ENCODE measurements around the gene EFR3B. TPM values are rescaled to one million over a fixed set of nuclear protein-coding genes. Genes with fewer than 3 reads are reported as not detected.
A peak's percentile ranks its signal among the peaks of the same experiment; 100 is the strongest.
"Not testable (repeated sequence)": the region's sequence is repeated elsewhere in the genome, so short reads cannot be mapped to it uniquely, and the experiment has no call there.

Gene EFR3B
- total RNA-seq, 2 donors from 2014 or later = not detected

GRCh38 chr2:25161055-25161781 lies 119.3 kb downstream of the EFR3B start:
- peak; percentile 12 to 35 (median 26) for DNase-seq
- peak overlapping the region; percentile 70 for H3K4me3 Mint-ChIP-seq
- peaks cover 3% of the 10 kb centered on the region for H3K27me3 Mint-ChIP-seq
- peak; percentile 67 for ATAC-seq
- H3K27ac Mint-ChIP-seq = no peak overlapping the region
- H3K4me1 Mint-ChIP-seq = peaks cover 16% of the 10 kb centered on the region
- H3K9me3 ChIP-seq (ENCODE audit: control insufficient read depth, low read length, poor library complexity, severe bottlenecking) = no peaks in the 10 kb centered on the region
- H3K36me3 Mint-ChIP-seq (ENCODE audit: low read depth) = no peaks in the 10 kb centered on the region

GRCh38 chr2:25162061-25162460 lies 120.2 kb downstream of the EFR3B start:
- not testable (repeated sequence) for H3K9me3 ChIP-seq (ENCODE audit: control insufficient read depth, low read length, poor library complexity, severe bottlenecking); ATAC-seq; H3K36me3 Mint-ChIP-seq (ENCODE audit: low read depth); DNase-seq
- peaks cover 21% of the 10 kb centered on the region for H3K4me1 Mint-ChIP-seq
- H3K27me3 Mint-ChIP-seq = peaks cover 12% of the 10 kb centered on the region
- peak overlapping the region; percentile 9 for H3K27ac Mint-ChIP-seq
- H3K4me3 Mint-ChIP-seq = peak overlapping the region; percentile 70

GRCh38 chr2:25164561-25164960 lies 122.7 kb downstream of the EFR3B start:
- ATAC-seq = no peak
- H3K36me3 Mint-ChIP-seq (ENCODE audit: low read depth) = no peaks in the 10 kb centered on the region
- H3K4me3 Mint-ChIP-seq = no peak overlapping the region
- peak overlapping the region; percentile 29 for H3K27ac Mint-ChIP-seq
- H3K4me1 Mint-ChIP-seq = peaks cover 26% of the 10 kb centered on the region
- H3K9me3 ChIP-seq (ENCODE audit: control insufficient read depth, low read length, poor library complexity, severe bottlenecking) = no peaks in the 10 kb centered on the region
- no peak for DNase-seq
- H3K27me3 Mint-ChIP-seq = peaks cover 32% of the 10 kb centered on the region

GRCh38 chr2:25165992-25166875 lies 124.4 kb downstream of the EFR3B start:
- Mint-ChIP-seq H3K4me1 (peaks cover 23% of the 10 kb centered on the region), H3K4me3 (peak overlapping the region; percentile 36), H3K27ac (no peak overlapping the region), H3K27me3 (peaks cover 47% of the 10 kb centered on the region), H3K36me3 (ENCODE audit: low read depth) (peaks cover 2% of the 10 kb centered on the region)
- H3K9me3 ChIP-seq (ENCODE audit: control insufficient read depth, low read length, poor library complexity, severe bottlenecking) = no peaks in the 10 kb centered on the region
- peak; percentile 77 for ATAC-seq
- peak in 1 of 3 donors; percentile 26 for DNase-seq

- peak within 1 kb of the TSS; percentile 82 for H3K4me3 Mint-ChIP-seq
- DNase-seq = no peak
- no peaks in the 10 kb centered on the region for H3K9me3 ChIP-seq (ENCODE audit: control insufficient read depth, low read length, poor library complexity, severe bottlenecking)
- H3K4me1 Mint-ChIP-seq = peaks cover 23% of the 10 kb centered on the region
- H3K27me3 Mint-ChIP-seq = peaks cover 57% of the 10 kb centered on the region
- peak; percentile 66 for ATAC-seq
- no peak within 1 kb of the TSS for H3K27ac Mint-ChIP-seq
- H3K36me3 Mint-ChIP-seq (ENCODE audit: low read depth) = peaks cover 2% of the 10 kb centered on the region
Measured at GRCh38 chr2:25168256-25169072, 126.6 kb downstream of the EFR3B start, which contains the start of gene POMC. Gene POMC (minus strand): TSS chr2:25168580. CDS start chr2:25164772, 3,808 bp downstream.

- H3K36me3 Mint-ChIP-seq (ENCODE audit: low read depth) = peaks cover 2% of the 10 kb centered on the region
- DNase-seq (no peak), ATAC-seq (no peak)
- H3K9me3 ChIP-seq (ENCODE audit: control insufficient read depth, low read length, poor library complexity, severe bottlenecking) = no peaks in the 10 kb centered on the region
- H3K27ac Mint-ChIP-seq = no peak overlapping the region
- peaks cover 62% of the 10 kb centered on the region for H3K27me3 Mint-ChIP-seq
- peaks cover 25% of the 10 kb centered on the region for H3K4me1 Mint-ChIP-seq
- H3K4me3 Mint-ChIP-seq = peak overlapping the region; percentile 82
Measured at GRCh38 chr2:25169073-25169470, 127.2 kb downstream of the EFR3B start.

- DNase-seq (no peak), ATAC-seq (no peak)
- no peaks in the 10 kb centered on the region for H3K9me3 ChIP-seq (ENCODE audit: control insufficient read depth, low read length, poor library complexity, severe bottlenecking)
- Mint-ChIP-seq H3K4me1 (peaks cover 22% of the 10 kb centered on the region), H3K27me3 (peaks cover 69% of the 10 kb centered on the region), H3K36me3 (ENCODE audit: low read depth) (peaks cover 2% of the 10 kb centered on the region), H3K4me3 (no peak overlapping the region), H3K27ac (no peak overlapping the region)
Measured at GRCh38 chr2:25170888-25171287, 129.0 kb downstream of the EFR3B start.

GRCh38 chr2:25173719-25174118 lies 131.8 kb downstream of the EFR3B start:
- DNase-seq (no peak), ATAC-seq (no peak)
- no peaks in the 10 kb centered on the region for H3K9me3 ChIP-seq (ENCODE audit: control insufficient read depth, low read length, poor library complexity, severe bottlenecking)
- H3K36me3 Mint-ChIP-seq (ENCODE audit: low read depth) = peaks cover 5% of the 10 kb centered on the region
- H3K4me3 Mint-ChIP-seq = no peak overlapping the region
- no peak overlapping the region for H3K27ac Mint-ChIP-seq
- peaks cover 13% of the 10 kb centered on the region for H3K4me1 Mint-ChIP-seq
- peaks cover 62% of the 10 kb centered on the region for H3K27me3 Mint-ChIP-seq

- peaks cover 12% of the 10 kb centered on the region for H3K4me1 Mint-ChIP-seq
- no peak overlapping the region for H3K4me3 Mint-ChIP-seq
- H3K27ac Mint-ChIP-seq = no peak overlapping the region
- H3K9me3 ChIP-seq (ENCODE audit: control insufficient read depth, low read length, poor library complexity, severe bottlenecking) = no peaks in the 10 kb centered on the region
- H3K27me3 Mint-ChIP-seq = peaks cover 60% of the 10 kb centered on the region
- H3K36me3 Mint-ChIP-seq (ENCODE audit: low read depth) = peaks cover 5% of the 10 kb centered on the region
- ATAC-seq = no peak
- DNase-seq = no peak
Measured at GRCh38 chr2:25174192-25174861, 132.5 kb downstream of the EFR3B start.

- no peaks in the 10 kb centered on the region for H3K9me3 ChIP-seq (ENCODE audit: control insufficient read depth, low read length, poor library complexity, severe bottlenecking)
- peaks cover 3% of the 10 kb centered on the region for H3K36me3 Mint-ChIP-seq (ENCODE audit: low read depth)
- DNase-seq (no peak), ATAC-seq (no peak)
- peaks cover 9% of the 10 kb centered on the region for H3K4me1 Mint-ChIP-seq
- H3K27me3 Mint-ChIP-seq = peaks cover 43% of the 10 kb centered on the region
- H3K27ac Mint-ChIP-seq = no peak overlapping the region
- no peak overlapping the region for H3K4me3 Mint-ChIP-seq
Measured at GRCh38 chr2:25176138-25176537, 134.3 kb downstream of the EFR3B start.

GRCh38 chr2:25176541-25177181 lies 134.8 kb downstream of the EFR3B start:
- H3K4me3 Mint-ChIP-seq = no peak overlapping the region
- H3K27me3 Mint-ChIP-seq = peaks cover 43% of the 10 kb centered on the region
- no peak for DNase-seq
- H3K4me1 Mint-ChIP-seq = peaks cover 9% of the 10 kb centered on the region
- no peak for ATAC-seq
- H3K27ac Mint-ChIP-seq = no peak overlapping the region
- H3K9me3 ChIP-seq (ENCODE audit: control insufficient read depth, low read length, poor library complexity, severe bottlenecking) = no peaks in the 10 kb centered on the region
- peaks cover 3% of the 10 kb centered on the region for H3K36me3 Mint-ChIP-seq (ENCODE audit: low read depth)

GRCh38 chr2:25177211-25177611 lies 135.3 kb downstream of the EFR3B start:
- Mint-ChIP-seq H3K36me3 (ENCODE audit: low read depth) (peaks cover 3% of the 10 kb centered on the region), H3K27me3 (peaks cover 43% of the 10 kb centered on the region), H3K4me3 (no peak overlapping the region), H3K4me1 (peaks cover 9% of the 10 kb centered on the region), H3K27ac (no peak overlapping the region)
- DNase-seq = no peak
- H3K9me3 ChIP-seq (ENCODE audit: control insufficient read depth, low read length, poor library complexity, severe bottlenecking) = no peaks in the 10 kb centered on the region
- no peak for ATAC-seq
